NT2/D1 (cell line): ENCODE measurements around the gene C6orf52.

ENCODE experiments used
- SUZ12 ChIP-seq: IDR thresholded peaks from 2 replicates; pipeline ENCODE4 v1.6.1; 2011; ENCODE audit not compliant: insufficient read length, insufficient read depth; ENCODE audit errors: extremely low read depth
- YY1 ChIP-seq: IDR thresholded peaks from 2 replicates; pipeline ENCODE4 v1.6.1; 2011; ENCODE audit not compliant: insufficient read length, insufficient read depth
- ZNF274 ChIP-seq: IDR thresholded peaks from 2 replicates; pipeline ENCODE4 v1.6.1; 2011; ENCODE audit warnings: mild to moderate bottlenecking, low read depth, low read length

DNA sequence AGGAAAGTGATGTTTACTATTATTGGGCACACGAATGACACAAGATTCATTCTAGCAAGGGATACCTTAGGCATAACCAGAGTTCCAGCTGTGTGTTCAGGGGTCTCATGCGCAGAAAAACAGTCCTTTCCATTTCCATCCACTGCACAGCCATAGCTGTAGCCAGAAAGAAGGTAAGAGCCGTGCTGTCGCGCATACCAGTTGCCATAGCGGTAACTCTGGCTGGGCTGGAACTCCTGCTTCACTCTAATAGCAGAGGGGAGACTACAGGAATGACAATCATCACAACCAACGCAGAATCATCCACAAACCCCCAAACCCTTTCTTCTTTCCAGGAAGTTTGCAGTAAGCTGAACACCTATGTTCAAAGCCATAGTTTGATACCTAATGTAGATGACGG lies 7.5 kb downstream of the C6orf52 start:
- TF ChIP-seq ZNF274 (no peak), YY1 (no peak), SUZ12 (no peak)
